GM12878 (cell line): ENCODE results near the gene PATE2.

ENCODE experiments used
- ATF2 ChIP-seq: IDR thresholded peaks from 2 replicates; pipeline ENCODE4 v1.6.1; 2012; ENCODE audit warnings: low read length, inconsistent platforms
- BCL3 ChIP-seq: IDR thresholded peaks from 2 replicates; pipeline ENCODE4 v1.6.1; 2011; ENCODE audit warnings: borderline replicate concordance, low read depth, mild to moderate bottlenecking, moderate library complexity, low read length; ENCODE audit not compliant: insufficient read depth, poor library complexity, severe bottlenecking
- BCLAF1 ChIP-seq: fragments of 450-650 bp; IDR thresholded peaks from 2 replicates; pipeline ENCODE4 v1.6.1; 2017; ENCODE audit warnings: antibody characterized with exemption, mild to moderate bottlenecking, moderate library complexity
- CTCF ChIP-seq, 3 experiments: IDR thresholded peaks in 2 of 3; conservative IDR thresholded peaks in 1 of 3; 2 replicates each; pipeline ENCODE4 v1.5.1; 2011; ENCODE audit warnings: low read depth in 3 of 3, low read length in 3 of 3, mild to moderate bottlenecking in 3 of 3, control low read depth in 2 of 3, moderate library complexity in 2 of 3, inconsistent platforms in 1 of 3, mixed read lengths in 1 of 3; ENCODE audit not compliant: control insufficient read depth in 2 of 3, insufficient read depth in 1 of 3; ENCODE audit errors: extremely low read depth in 1 of 3
- EGR1 ChIP-seq, 2 experiments: IDR thresholded peaks; 1 replicate in 1 of 2; 2 replicates in 1 of 2; pipeline ENCODE4 v1.6.1; 2011 to 2012; ENCODE audit warnings: low read depth in 2 of 2, low read length in 2 of 2, borderline replicate concordance in 1 of 2, mild to moderate bottlenecking in 1 of 2, moderate library complexity in 1 of 2
- FOXK2 ChIP-seq: fragments of 450-650 bp; IDR thresholded peaks from 2 replicates; pipeline ENCODE4 v1.6.1; 2017; ENCODE audit warnings: mild to moderate bottlenecking, moderate library complexity
- GABPA ChIP-seq: IDR thresholded peaks from 2 replicates; pipeline ENCODE4 v1.6.1; 2014; ENCODE audit warnings: antibody characterized with exemption, low read depth, mild to moderate bottlenecking, inconsistent platforms
- JUND ChIP-seq: IDR thresholded peaks from 2 replicates; pipeline ENCODE4 v1.6.1; 2012; ENCODE audit warnings: low read depth, mild to moderate bottlenecking, low read length, improper control_type of control experiment, moderate library complexity
- POLR2A ChIP-seq: IDR thresholded peaks from 2 replicates; pipeline ENCODE4 v1.6.1; 2011; ENCODE audit warnings: low read depth, mild to moderate bottlenecking, low read length
- SP1 ChIP-seq: IDR thresholded peaks from one replicate; pipeline ENCODE4 v1.6.1; 2011; ENCODE audit warnings: low read depth, low read length
- TCF12 ChIP-seq: IDR thresholded peaks from 2 replicates; pipeline ENCODE4 v1.6.1; 2011; ENCODE audit warnings: low read depth, mild to moderate bottlenecking, low read length
- TCF7 ChIP-seq: IDR thresholded peaks from 2 replicates; pipeline ENCODE4 v1.6.1; 2014; ENCODE audit warnings: antibody characterized with exemption, borderline replicate concordance
- ZBTB11 ChIP-seq: fragments of 450-650 bp; formaldehyde crosslinking; IDR thresholded peaks from 2 replicates; pipeline ENCODE4 v1.5.0; 2022; ENCODE audit warnings: mild to moderate bottlenecking, missing genetic modification characterization

GRCh38 chr11:125778728-125779127 is at the start of gene PATE2:
- TF ChIP-seq GABPA (no peak), POLR2A (no peak), CTCF (IDR thresholded peaks at IDR 0.05 in 2 of 3, conservative IDR thresholded peaks at IDR 0.05 in 1 of 3; ENCODE audit: control insufficient read depth in 2 of 3, extremely low read depth in 1 of 3, insufficient read depth in 1 of 3, low read depth in 3 of 3, low read length in 3 of 3) (no peak), ATF2 (no peak), JUND (no peak), FOXK2 (no peak), ZBTB11 (no peak), BCL3 (no peak), BCLAF1 (no peak), SP1 (no peak), EGR1 (IDR thresholded peaks at IDR 0.05; ENCODE audit: borderline replicate concordance in 1 of 2, low read depth in 2 of 2, low read length in 2 of 2) (no peak), TCF12 (no peak), TCF7 (no peak)
